Breast epithelium (tissue), 3 donors: Measurements from ENCODE around the gene PHYKPL.

ENCODE experiments used
- POLR2A ChIP-seq: fragments of 450-650 bp; IDR thresholded peaks from one replicate; pipeline ENCODE4 v1.6.1; 2016; ENCODE audit warnings: antibody characterized with exemption, mild to moderate bottlenecking, moderate library complexity
- POLR2AphosphoS5 ChIP-seq, 3 donors: sonication (generic); formaldehyde crosslinking; IDR thresholded peaks; one replicate each; pipeline ENCODE4 v1.6.1; 2017; ENCODE audit warnings: antibody characterized with exemption in 3 of 3

DNA sequence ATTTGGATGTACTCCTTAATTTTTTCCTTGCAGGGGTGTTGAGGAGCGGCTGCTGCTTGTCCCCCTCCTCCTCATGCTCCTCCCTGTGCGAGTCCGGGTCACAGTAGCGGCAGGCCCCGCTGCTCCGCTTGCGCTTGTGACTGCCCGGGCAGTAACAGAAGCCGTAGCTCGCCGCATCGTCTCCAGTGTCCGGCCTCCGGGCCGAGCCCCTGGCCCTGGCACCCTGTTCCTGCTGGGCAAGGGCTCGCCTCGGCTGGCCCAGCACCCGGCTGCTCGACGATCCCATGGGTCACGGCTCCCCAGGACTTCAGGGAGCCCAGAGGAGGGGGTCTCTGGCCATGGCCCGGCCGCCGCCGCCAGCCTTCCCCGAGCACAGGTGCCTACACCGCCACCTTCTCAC is 45.6 kb downstream of the PHYKPL start, which contains the start of gene GMCL2:
- TF ChIP-seq POLR2A (no peak), POLR2AphosphoS5 (IDR thresholded peaks at IDR 0.05) (no peak)
